Ovary (tissue), 9 donors: ENCODE results near the gene CLEC16A. TPM values are rescaled to one million over a fixed set of nuclear protein-coding genes. Genes with fewer than 3 reads are reported as not detected.
A peak's percentile ranks its signal among the peaks of the same experiment; 100 is the strongest.

Source experiments
- DNase-seq, 5 donors: peaks; one replicate each; pipeline ENCODE4 v3.0.0-alpha.2; 2019 to 2020
- H3K27ac ChIP-seq, 2 donors: fragments of 200-600 bp; one replicate each; pipeline versions ENCODE4 v1.5.1 to v1.8.0; 2019 to 2022
- H3K27me3 ChIP-seq: fragments of 200-600 bp; one replicate; pipeline ENCODE4 v1.8.0; 2022
- H3K36me3 ChIP-seq: fragments of 200-600 bp; sonication (generic); one replicate; pipeline ENCODE4 v1.5.1; 2019
- H3K4me1 ChIP-seq: one replicate; pipeline ENCODE4 v1.8.1; 2013; ENCODE audit warnings: mild to moderate bottlenecking, moderate library complexity; ENCODE audit not compliant: insufficient read depth
- H3K4me3 ChIP-seq: fragments of 200-600 bp; sonication (generic); one replicate; pipeline ENCODE4 v1.5.1; 2017
- H3K9me3 ChIP-seq, 2 donors: fragments of 200-600 bp in 1 of 2; sonication (generic) in 1 of 2; one replicate each; pipeline versions ENCODE4 v1.5.1 to v1.8.1; 2013 to 2019; ENCODE audit warnings: mild to moderate bottlenecking in 1 of 2, moderate library complexity in 1 of 2
- EP300 ChIP-seq: sonication (generic); formaldehyde crosslinking; IDR thresholded peaks from one replicate; pipeline ENCODE4 v1.6.1; 2017; ENCODE audit warnings: antibody characterized with exemption
- POLR2A ChIP-seq: fragments of 450-650 bp; IDR thresholded peaks from one replicate; pipeline ENCODE4 v1.6.1; 2017; ENCODE audit warnings: antibody characterized with exemption, mild to moderate bottlenecking, moderate library complexity
- WGBS, 3 donors: extraction: QIAGEN DNeasy Blood & Tissue Kit in 1 of 3; methylation state at CpG; one replicate each; pipeline versions ENCODE4 v1.1.5 to v1.1.7; 2013 to 2017; 5-methylcytosine and 5-hydroxymethylcytosine counted together
- intact Hi-C, 4 donors: fragments of 100-400 bp; cut with DNase I; formaldehyde crosslinking; loops; one replicate each; pipeline versions ENCODE4 v1.11.0 to v1.15.1; 2022 to 2023
- polyA plus RNA-seq, 2 donors: library from polyadenylated mRNA; stranded (reverse); fragments of 200-250 nt in 1 of 2; fragments of 350-450 nt in 1 of 2; fragmentation: Illumina TruSeq in 1 of 2; extraction: RNeasy Lipid Tissue Mini Kit (QIAGEN cat#74804) in 1 of 2; gene quantifications; one replicate each; pipeline ENCODE4 v1.2.3, GENCODE V29; 2013 to 2014
- total RNA-seq, 7 donors: library from RNA; depleted of rRNA in 2 of 7; stranded (reverse); fragments of >200 nt in 2 of 7; fragmentation: NEBNext Ultra II Directional in 3 of 7; extraction: Animal tissue kit (Norgen Biotek cat#: 25700) in 3 of 7; gene quantifications; one replicate each; pipeline versions ENCODE4 v1.1.0 to v1.2.4, GENCODE V29; 2016 to 2023
- TF ChIP-seq, protein P1 (sequence below), 3 donors: fragments of 450-650 bp in 2 of 3; fragments of 200-600 bp in 1 of 3; IDR thresholded peaks; one replicate each; pipeline versions ENCODE4 v1.5.1 to v1.8.0; 2016 to 2022; ENCODE audit warnings: antibody characterized with exemption in 3 of 3, mild to moderate bottlenecking in 1 of 3
- donor health status: DM: no; HTN: no; CAD: no; lungs with moderate emphysema.
- donor health status: DM: no; HTN: no; CAD: no.
- donor health status: Bipolar disorder and iron deficiency.
- donor health status: DM: yes; HTN: yes; CAD: no.
- donor health status: DM: no; HTN: no; CAD: no.
- donor health status: DM: yes; HTN: yes; CAD: no.

CLEC16A gene
- total and polyA plus RNA-seq, 9 donors, result 6.4 to 28.1 (median 16.5) TPM

DNA sequence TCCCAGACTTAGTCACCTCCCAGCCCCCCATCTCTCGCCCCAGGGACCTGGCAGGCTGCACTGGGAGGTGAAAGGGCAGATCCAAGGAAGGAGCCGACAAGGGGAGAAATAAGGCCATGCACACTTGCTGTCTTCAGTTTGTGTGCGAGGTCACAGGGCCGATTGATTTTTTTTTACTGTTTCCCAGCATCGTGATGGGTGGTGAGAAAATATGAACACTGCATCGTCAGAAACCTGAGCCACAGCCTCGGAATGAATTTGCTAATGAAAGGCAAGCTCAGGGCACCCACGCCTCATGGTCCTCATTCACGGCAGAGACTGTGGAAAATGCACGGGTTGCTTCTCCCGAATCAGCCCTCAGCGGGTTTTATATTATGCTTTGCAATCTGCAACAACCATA is 213.7 kb downstream of the CLEC16A start:
- intact Hi-C loops, result no loop called here
- DNase-seq, result no peak

DNA sequence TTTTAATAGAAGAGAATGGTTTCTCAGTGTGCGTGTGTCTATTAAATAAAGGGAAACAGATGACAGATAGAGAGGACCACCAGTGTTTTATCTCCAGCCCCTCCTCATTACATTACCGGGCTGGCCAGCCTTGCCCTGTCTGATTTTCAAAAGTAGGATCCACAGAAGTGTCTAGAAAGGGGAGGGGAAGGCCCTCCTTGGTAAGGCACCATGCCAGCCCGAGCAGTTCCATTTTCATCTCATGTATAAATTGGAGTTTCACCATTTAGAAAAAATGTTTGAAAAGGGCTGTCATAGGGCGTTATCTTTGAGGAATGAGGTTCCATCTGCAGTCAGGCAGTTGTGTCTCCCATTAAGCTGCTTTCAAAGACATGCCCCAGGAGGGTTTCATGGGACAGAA is 214.9 kb downstream of the CLEC16A start:
- DNase-seq, result no peak
- 78 to 88% (median 83%) methylated on average over 4 of the region's 4 CpGs for WGBS, 3 donors
- Histone ChIP-seq H3K36me3 (no peaks in the 10 kb centered on the region), H3K27ac (no peak overlapping the region), H3K4me3 (no peak overlapping the region), H3K9me3 (no peaks in the 10 kb centered on the region), H3K27me3 (no peaks in the 10 kb centered on the region), H3K4me1 (peaks cover 10% of the 10 kb centered on the region)
- no peak for TF ChIP-seq EP300
- TF ChIP-seq POLR2A, result no peak
- TF ChIP-seq, protein P1, sequence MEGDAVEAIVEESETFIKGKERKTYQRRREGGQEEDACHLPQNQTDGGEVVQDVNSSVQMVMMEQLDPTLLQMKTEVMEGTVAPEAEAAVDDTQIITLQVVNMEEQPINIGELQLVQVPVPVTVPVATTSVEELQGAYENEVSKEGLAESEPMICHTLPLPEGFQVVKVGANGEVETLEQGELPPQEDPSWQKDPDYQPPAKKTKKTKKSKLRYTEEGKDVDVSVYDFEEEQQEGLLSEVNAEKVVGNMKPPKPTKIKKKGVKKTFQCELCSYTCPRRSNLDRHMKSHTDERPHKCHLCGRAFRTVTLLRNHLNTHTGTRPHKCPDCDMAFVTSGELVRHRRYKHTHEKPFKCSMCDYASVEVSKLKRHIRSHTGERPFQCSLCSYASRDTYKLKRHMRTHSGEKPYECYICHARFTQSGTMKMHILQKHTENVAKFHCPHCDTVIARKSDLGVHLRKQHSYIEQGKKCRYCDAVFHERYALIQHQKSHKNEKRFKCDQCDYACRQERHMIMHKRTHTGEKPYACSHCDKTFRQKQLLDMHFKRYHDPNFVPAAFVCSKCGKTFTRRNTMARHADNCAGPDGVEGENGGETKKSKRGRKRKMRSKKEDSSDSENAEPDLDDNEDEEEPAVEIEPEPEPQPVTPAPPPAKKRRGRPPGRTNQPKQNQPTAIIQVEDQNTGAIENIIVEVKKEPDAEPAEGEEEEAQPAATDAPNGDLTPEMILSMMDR (IDR thresholded peaks at IDR 0.05), result no peak
- intact Hi-C loops, result no loop called here

More for the DNA sequence above, 213.7 kb downstream of the CLEC16A start:
- whole genome bisulfite sequencing, 3 donors, result 86 to 92% (median 91%) methylated on average over 12 of the region's 12 CpGs
- peaks cover 10% of the 10 kb centered on the region for H3K4me1 ChIP-seq
- TF ChIP-seq EP300 (no peak), POLR2A (no peak)
- TF ChIP-seq, protein P1 (IDR thresholded peaks at IDR 0.05), result no peak
- no peak overlapping the region for H3K27ac ChIP-seq
- H3K9me3 ChIP-seq, result no peaks in the 10 kb centered on the region
- H3K4me3 ChIP-seq, result no peak overlapping the region
- no peaks in the 10 kb centered on the region for H3K36me3 ChIP-seq
- H3K27me3 ChIP-seq, result no peaks in the 10 kb centered on the region

DNA sequence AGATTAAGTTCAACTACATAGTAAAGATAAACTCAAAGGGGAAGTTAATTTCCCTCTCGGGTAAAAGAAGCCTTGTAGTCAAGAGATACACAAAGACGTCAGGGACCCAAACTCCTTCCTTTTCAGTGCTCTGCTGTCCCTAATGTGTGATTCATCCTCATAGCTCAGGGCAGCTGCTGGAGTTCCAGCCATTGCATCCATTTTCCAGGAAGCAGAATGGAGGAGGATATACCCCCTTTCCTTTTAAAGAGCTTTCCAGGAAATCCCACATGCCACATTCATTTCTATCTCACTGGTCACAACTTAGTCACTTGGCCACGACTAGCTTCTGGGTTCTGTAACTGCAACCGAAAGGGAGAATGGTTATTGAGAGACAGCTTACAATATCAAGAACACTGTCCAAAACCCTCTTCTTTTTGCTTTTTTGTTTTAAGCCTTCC is 216.3 kb downstream of the CLEC16A start:
- 85 to 96% (median 89%) methylated on average over 4 of the region's 4 CpGs for WGBS, 3 donors
- Histone ChIP-seq H3K27me3 (no peaks in the 10 kb centered on the region), H3K27ac (peak overlapping the region in 1 of 2 donors; percentile 75), H3K36me3 (no peaks in the 10 kb centered on the region), H3K9me3 (no peaks in the 10 kb centered on the region), H3K4me1 (peaks cover 9% of the 10 kb centered on the region), H3K4me3 (no peak overlapping the region)
- no peak for TF ChIP-seq POLR2A
- TF ChIP-seq EP300, result no peak
- TF ChIP-seq, protein P1 (IDR thresholded peaks at IDR 0.05), result no peak
- no peak for DNase-seq
- intact Hi-C loops, result no loop called here

DNA sequence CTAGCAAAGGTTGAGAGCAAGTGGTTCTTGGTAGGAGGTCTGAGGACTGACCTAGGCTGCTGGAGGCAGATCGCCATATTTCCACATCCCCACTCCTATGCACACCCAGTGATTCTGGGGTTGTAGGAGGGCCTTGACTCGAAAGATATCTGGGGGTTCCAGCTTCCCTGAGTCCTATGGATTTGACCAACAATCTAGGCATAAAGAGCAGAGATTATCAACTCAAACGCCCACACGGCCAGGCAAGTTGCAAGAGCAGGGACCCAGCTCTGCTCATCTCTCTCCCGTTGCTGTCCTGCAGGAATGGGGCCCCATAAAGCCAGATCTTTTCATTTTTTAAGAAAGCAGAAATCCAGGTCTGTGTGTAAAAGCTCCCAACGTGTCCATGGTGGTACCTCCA is 217.1 kb downstream of the CLEC16A start:
- H3K27me3 ChIP-seq, result no peaks in the 10 kb centered on the region
- intact Hi-C loops, result no loop called here
- H3K9me3 ChIP-seq, result no peaks in the 10 kb centered on the region
- no peak overlapping the region for H3K4me3 ChIP-seq
- no peak for DNase-seq
- peaks cover 6% of the 10 kb centered on the region for H3K4me1 ChIP-seq
- H3K36me3 ChIP-seq, result no peaks in the 10 kb centered on the region
- TF ChIP-seq EP300, result no peak
- TF ChIP-seq POLR2A, result no peak
- TF ChIP-seq, protein P1 (IDR thresholded peaks at IDR 0.05), result no peak
- H3K27ac ChIP-seq, result peak overlapping the region in 1 of 2 donors; percentile 75
- 57 to 75% (median 63%) methylated on average over 6 of the region's 6 CpGs for WGBS, 3 donors
